Daoy (cell line): ENCODE results near the gene LRRC28. TPM values are rescaled to one million over a fixed set of nuclear protein-coding genes. Genes with fewer than 3 reads are reported as not detected.
"Not testable (repeated sequence)": the region's sequence is repeated elsewhere in the genome, so short reads cannot be mapped to it uniquely, and the experiment has no call there.

ENCODE experiments used
- DNase-seq: peaks from one replicate; pipeline ENCODE4 v3.0.0-alpha.2; 2015; ENCODE audit warnings: low read depth
- total RNA-seq: library from RNA; depleted of rRNA; stranded (reverse); fragments of >200 nt; shearing (Covaris generic); gene quantifications from 2 replicates; pipeline ENCODE4 v1.2.3, GENCODE V29; 2014

The LRRC28 gene
- total RNA-seq, 1 experiment from 2014 or later, result 17.0 TPM

DNA sequence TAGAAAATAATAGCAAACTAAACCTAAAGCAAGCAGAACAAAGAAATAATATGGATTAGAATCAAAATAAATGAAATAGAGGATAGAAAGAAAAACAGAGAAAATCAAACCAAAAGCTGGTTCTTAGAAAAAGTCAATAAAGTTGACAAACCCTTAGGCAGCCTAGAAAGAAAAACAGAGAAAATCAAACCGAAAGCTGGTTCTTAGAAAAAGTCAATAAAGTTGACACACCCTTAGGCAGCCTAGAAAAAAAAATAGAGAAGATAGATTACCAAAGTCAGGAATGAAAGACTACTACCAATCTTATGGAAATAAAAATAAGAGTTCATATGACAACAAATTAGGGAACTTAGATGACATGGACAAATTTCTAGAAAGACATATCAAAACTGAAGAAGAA, 142.4 kb downstream of the LRRC28 start:
- DNase-seq, result no peak

DNA sequence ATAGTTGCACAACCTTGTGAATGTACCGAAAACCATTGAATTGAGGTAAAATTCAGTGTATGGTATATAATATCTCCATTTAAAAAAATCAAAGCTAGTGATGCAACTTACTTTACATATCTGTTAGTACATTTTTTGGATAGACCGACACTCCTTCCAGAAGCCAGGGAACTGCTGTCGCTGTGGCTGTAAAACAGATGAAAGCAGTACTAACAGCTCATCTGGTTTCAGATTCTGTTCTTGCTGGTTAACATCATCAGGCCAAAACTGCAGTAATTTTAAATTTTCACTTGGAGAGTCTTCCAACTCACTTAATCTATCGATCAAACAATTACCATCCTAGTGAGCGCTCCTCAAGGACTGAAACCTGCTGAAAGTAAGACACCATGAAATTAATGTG, 145.1 kb downstream of the LRRC28 start:
- DNase-seq, result no peak

DNA sequence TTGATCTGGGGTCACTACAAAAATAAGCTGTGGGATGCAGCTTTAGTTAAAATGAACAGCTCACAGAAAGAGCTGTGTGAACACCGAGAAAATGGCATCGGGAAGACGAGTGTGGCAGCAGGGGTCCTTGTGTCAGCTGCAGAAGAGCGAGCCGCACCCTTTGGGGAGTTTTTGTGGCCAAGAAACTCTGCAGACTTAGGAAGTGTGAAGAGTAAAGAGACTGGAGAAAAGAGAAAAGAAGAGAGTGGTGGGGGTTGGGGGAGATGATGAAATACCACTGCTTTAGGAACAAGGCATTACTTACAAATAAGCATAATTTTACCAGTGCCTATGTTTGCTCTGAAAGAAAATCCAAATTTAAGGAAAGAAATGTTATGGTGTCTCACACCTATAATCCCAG, 147.8 kb downstream of the LRRC28 start:
- DNase-seq, result no peak

- DNase-seq, result no peak
Measured at GRCh38 chr15:99399618-99400017, 148.3 kb downstream of the LRRC28 start.

GRCh38 chr15:99401216-99401615, 149.9 kb downstream of the LRRC28 start:
- not testable (repeated sequence) for DNase-seq

DNA sequence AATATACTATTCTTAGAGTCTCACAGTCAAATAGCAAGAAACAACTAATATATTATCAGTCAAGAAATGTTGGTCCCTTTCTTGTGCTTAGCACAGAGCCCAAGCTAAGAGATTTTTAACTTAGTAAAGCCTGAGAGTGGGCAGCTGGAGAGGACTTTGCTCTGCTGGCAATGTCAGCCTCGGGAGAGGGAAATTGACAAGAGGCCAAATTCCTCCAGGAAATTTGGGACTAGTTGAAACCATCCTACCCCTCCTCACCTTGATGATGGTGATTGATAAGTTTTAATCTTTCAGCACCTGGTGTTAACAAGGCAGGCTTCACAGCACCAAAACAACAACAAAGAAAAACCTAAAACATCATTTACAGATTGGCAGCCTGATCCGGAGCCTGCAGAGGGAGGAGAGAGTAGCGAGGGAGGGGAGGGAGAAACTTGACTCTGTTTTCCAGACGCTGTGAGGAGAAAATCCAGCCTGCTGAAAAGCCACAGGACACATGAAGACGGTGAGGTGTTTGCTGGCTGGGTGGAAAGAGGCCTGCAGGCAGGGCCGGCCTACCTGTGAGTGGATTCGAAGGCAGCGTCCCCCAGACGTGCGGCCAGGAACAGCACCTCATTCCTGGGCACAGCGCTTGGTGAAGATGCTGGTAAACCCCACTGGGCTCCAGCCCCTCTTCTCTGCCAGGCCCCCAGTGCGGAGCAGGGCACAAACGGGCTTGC, 150.9 kb downstream of the LRRC28 start:
- DNase-seq, result no peak

DNA sequence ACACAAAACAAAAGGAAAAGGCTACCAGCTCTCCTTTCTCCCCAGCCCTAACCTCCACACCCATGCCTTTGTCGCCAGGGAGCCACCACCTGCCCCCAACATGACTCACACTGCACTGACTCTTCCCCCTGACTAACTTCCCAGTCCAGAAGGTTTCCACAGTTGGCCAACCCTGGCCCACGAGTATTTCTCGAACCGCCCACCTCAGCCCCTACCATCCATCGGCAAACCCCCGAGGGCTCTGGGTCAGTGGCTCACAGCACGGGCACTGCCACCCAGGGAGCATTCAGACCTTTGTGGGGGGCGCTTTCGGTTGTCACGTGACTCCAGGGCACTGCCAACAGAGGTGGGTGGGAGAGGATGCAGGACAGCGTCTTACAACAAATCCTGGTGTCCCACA, 152.3 kb downstream of the LRRC28 start:
- peak; percentile 41 for DNase-seq

DNA sequence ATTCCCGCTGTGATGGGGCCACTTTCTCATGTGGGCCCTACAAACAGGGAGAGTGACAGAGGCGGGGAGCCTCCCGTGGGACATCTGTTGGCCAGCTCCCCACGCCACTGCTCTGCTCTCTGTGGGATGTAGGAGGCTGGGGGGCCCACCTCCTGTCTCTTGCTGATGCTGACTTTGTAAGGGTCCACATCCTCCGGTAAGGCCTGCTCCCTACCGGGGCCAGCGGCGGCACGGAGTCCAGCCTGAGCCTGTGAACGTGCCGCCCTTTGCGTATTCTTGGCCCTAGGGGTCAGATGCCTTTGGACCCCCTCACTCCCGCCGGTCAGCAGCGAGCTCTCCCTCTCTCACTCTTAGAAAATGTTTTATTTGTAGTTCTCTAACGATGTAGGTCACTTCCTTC, 153.2 kb downstream of the LRRC28 start:
- DNase-seq, result no peak

DNA sequence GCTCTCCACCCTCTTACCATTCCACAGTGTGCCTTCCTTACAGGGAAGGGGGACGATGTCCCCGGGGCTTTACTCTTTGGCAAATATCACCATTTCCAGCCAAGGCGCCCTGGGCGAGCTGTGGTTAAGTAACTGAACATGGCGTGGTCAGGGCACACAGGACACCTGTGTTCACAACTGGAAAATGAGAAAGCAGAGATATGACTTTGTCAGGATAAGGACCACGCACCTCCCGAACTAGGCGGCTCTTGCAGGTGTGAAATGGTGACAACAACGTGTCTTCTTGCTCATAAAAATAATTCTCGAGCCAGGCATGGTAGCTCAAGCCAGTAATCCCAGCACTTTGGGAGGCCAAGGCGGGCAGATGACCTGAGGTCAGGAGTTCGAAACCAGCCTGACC, 154.8 kb downstream of the LRRC28 start:
- no peak for DNase-seq

DNA sequence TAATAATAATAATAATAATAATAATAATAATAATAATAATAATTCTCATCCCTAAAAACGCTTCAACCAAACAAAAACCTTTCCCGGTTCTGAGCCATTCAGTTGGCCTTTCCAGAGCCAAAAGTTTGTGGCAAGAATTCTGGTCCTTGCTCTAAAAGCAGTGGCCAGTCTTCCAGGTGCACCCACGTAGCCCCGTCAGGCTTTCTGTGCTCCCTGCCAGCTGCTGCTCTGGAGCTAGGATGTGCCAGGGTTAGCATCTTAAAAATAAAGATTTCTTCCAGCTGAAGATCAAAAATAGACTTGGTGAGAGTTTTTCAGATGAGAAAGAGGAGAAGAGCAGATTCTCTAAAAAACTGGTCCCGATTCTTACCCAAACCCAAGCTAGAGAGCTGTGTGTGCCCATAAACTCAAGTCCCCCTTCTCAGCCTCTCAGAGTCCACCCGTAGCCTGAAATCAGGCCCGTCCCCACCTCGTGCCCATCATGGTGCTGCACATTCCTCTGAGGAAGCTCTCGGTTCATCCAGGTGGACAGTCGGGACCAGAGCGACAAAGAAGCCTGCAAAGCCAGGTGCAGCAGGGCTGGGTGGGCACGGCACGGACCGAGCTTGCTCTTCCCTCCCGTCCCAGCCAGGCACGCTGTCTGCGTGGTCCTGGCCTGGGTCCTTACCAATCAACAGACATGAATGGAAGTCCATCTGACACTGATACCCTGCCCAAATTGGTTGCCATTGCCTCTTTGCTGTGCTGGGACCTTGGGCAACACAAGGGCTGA, 155.6 kb downstream of the LRRC28 start:
- DNase-seq, result no peak

- DNase-seq, result no peak
Measured at GRCh38 chr15:99407716-99408115, 156.4 kb downstream of the LRRC28 start.

DNA sequence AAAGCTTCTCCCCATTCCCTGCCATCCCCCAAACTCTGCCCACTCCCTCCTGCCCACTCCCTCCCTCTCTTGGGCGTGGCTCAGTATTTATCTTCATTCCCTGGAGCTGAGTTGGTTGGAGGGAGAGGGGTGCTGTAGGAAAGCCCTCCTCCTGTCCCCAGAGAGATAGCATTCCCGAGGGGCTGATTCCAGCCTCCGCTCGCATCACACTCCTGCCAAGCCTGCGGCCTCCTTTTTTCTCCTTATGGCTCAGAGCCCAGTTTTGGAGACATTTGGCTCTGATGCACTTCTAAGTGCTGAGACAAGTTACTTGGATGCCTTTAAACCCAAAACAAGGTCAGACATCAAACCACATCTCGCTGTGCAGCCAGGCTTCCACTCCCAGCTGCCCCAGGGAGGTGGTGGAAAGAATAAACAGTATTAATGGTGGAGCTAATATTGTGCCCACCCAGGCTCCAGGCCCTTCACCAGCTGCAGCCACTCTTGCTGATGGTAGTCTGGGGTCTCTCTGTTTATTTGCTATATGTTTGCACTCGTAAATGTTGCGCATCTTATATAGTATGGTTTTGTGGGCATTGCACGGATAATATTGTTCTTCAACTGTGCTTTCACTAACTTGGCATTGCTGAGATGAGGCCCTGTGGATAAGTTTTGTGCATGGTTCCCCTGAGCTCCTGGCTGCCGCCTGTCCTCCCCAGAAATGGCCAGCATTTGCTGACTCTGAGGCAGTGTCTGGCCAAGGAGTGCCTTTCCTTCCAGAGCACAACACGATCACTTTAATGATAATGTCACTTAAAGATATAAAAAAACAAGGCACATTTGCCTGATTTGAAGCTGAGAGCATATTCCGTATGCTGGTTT, 157.2 kb downstream of the LRRC28 start:
- DNase-seq, result peak; percentile 62

DNA sequence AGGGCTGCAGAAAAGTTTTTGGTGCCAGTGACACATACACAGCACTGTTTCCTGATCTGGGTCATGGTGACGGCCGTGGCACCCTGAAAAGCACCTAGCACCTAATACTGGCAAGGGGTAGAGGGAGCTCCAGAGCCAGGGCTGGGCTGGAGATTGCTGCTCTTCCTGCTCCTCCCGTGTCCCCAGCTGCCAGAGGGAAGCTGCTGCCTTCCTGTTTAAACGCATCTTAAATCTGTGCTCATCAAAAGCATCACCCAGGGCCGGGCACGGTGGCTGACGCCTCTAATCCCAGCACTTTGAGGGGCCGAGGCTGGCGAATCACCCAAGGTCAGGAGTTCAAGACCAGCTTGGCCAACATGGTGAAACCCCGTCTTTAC, 157.8 kb downstream of the LRRC28 start:
- DNase-seq, result peak; percentile 79

DNA sequence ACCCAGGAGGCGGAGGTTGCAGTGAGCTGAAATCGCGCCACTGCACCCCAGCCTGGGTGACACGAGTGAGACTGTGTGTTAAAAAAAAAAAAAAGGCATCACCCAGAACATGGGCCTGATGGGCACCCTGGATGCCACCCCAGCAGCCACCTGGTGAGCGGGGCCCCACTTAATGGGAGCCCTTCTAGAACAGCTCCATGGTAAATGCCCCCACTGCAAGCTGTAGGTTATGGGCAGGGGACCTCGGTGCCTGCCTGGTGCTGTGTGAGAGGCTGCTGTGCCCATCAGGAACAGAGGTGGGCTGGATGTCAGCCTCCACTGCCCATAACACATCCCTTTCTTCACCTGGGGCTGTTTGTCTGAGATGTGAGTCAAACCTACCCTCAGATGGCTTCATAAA, 158.3 kb downstream of the LRRC28 start:
- DNase-seq, result no peak

DNA sequence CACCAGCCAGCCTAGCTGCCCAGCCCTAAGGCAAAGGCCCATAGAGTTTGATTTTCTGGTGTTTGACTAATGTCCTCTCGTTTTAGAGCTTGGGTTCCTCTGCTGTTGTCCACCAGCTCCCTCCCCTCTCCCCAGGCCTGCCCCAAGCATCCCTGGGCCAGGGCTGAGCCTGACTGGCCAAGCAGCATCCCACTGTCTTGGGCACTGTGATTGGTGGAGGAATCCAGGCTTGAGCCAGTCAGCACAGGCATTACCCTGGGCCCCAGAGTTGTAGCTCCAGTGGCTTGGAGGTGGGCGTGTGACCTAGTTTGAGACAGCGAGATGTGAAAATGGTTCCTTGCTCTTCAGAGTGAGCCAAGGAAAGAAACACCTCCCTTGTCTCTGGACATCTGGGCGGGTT, 159.2 kb downstream of the LRRC28 start:
- no peak for DNase-seq

- no peak for DNase-seq
Measured at GRCh38 chr15:99411234-99411633, 160.0 kb downstream of the LRRC28 start.

GRCh38 chr15:99412082-99412481, 160.8 kb downstream of the LRRC28 start:
- DNase-seq, result no peak

GRCh38 chr15:99412626-99413025, 161.3 kb downstream of the LRRC28 start:
- DNase-seq, result no peak

GRCh38 chr15:99413955-99414754, 162.9 kb downstream of the LRRC28 start:
- DNase-seq, result no peak

DNA sequence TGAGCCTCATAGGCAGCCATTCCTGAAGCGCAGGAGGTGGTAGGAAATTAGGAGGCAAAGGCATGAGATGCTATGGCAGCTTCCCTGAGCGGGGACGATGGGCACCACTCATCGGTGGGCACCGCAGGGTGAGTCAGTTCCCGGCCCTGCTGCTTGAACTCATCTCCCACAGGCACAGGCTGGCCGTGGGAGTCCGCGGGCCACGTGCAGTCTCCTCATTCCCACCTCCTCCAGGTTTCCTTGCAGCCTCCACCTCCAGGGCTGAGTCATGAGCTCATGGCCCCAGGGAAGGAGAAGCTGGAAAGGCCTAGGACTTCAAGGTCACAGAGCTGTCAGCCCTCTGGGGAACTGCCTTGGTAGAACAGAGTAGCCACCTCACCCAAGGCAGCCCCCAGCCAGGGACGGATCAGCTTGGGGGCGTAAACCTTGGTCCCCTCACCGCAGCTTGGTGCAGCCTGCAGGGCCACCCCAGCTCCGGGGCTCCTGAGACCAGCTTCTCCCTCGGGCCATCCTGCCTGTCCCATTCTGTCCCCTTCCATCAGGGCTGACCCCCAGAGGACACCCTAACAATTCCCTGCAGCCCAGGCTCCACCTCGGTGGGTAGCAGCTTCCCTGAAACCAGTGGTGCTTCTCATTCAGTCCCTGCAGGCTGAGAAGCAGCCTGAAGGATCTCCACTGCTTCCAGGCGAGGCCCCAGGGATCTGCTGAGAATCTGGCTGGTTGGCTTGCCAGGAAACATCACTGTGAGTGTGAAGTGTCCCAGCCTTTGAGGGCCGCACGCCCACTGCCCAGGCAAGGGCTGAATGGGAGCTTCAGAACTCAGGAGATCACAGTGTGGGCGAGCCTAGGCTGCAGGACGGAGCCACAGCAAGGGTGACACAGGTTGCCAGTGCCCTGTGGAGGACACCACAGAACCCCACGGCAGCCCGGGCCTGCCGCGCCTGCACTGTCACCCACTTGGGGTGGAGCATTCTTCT, 163.8 kb downstream of the LRRC28 start:
- DNase-seq, result peak; percentile 37
